KMS-11 (cell line): Measurements from ENCODE around the gene EIF5AL1.
"Not testable (repeated sequence)": the region's sequence is repeated elsewhere in the genome, so short reads cannot be mapped to it uniquely, and the experiment has no call there.

Experiments used
- H2AFZ ChIP-seq: fragments of 200-600 bp; sonication (generic); 2 replicates; pipeline ENCODE4 v1.6.1; 2016; ENCODE audit warnings: antibody characterized with exemption, mixed run types, low read depth
- H3K27ac ChIP-seq: fragments of 200-600 bp; sonication (generic); 2 replicates; pipeline ENCODE4 v1.6.1; 2016; ENCODE audit warnings: mild to moderate bottlenecking, mixed run types
- H3K27me3 ChIP-seq: fragments of 200-600 bp; sonication (generic); 2 replicates; pipeline ENCODE4 v1.6.1; 2017; ENCODE audit warnings: mild to moderate bottlenecking, low read depth, mixed run types, moderate library complexity; ENCODE audit not compliant: insufficient read depth
- H3K36me3 ChIP-seq: fragments of 200-600 bp; sonication (generic); 2 replicates; pipeline ENCODE4 v1.6.1; 2017; ENCODE audit warnings: mild to moderate bottlenecking, mixed run types; ENCODE audit not compliant: insufficient read depth
- H3K4me1 ChIP-seq: fragments of 200-600 bp; sonication (generic); 2 replicates; pipeline ENCODE4 v1.6.1; 2016; ENCODE audit warnings: mild to moderate bottlenecking, low read depth, mixed run types; ENCODE audit not compliant: poor library complexity, severe bottlenecking
- H3K4me2 ChIP-seq: fragments of 200-600 bp; sonication (generic); 2 replicates; pipeline ENCODE4 v1.7.0; 2016; ENCODE audit warnings: mild to moderate bottlenecking, mixed run types
- H3K4me3 ChIP-seq: fragments of 200-600 bp; sonication (generic); IDR thresholded peaks from 2 replicates; pipeline ENCODE4 v1.6.1; 2017; ENCODE audit warnings: low read depth, low read length, mixed read lengths; ENCODE audit not compliant: insufficient read depth
- H3K79me2 ChIP-seq: fragments of 200-600 bp; sonication (generic); 2 replicates; pipeline ENCODE4 v1.6.1; 2016; ENCODE audit warnings: low read depth, mixed run types; ENCODE audit not compliant: insufficient read depth
- H3K9ac ChIP-seq: fragments of 200-600 bp; sonication (generic); 2 replicates; pipeline ENCODE4 v1.6.1; 2016; ENCODE audit warnings: mild to moderate bottlenecking, mixed run types
- H4K20me1 ChIP-seq: fragments of 200-600 bp; sonication (generic); 2 replicates; pipeline ENCODE4 v1.6.1; 2016; ENCODE audit warnings: mild to moderate bottlenecking, mixed run types; ENCODE audit not compliant: insufficient read depth
- TF ChIP-seq, protein P1 (sequence below): fragments of 200-600 bp; sonication (generic); conservative IDR thresholded peaks from 2 replicates; pipeline ENCODE4 v1.6.1; 2017; ENCODE audit warnings: low read depth, mild to moderate bottlenecking, antibody characterized with exemption, low read length, moderate library complexity, mixed read lengths

The EIF5AL1 gene

DNA sequence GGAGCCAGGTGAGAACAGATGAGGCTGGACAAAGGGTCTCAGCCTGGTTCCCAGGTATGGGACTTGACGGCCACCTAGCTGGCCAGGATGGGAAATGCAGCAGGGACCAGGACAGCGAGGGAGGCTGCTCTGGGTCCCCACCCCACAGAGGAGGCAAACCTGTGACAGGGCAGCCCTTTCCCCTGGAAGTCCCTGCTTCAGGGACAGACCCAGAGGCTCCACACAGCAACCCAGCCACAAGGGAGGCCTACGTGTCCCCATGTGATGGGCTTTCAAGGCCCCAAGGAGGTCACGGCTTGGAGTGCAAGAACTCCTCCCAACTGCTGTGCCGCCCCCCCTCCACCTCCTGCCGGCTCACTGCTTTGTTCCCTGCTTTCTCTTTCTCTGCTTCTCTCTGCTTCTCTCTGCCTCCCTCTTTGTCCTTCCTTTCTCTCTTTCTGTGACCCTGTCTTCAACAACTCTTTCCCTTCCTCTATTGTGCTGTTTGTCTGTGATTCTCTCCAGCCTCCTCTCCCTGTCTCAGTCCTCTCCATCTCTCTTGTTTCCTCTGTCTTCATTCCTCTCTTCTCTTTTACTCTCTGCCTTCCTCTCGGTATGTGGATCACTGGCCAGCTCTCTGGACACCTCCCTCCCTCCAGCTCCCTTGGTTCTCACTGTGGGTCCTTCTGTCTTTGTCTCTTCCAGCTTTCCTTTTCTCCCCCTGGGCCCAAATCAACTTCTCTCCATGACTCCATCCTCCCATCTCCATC lies 9.6 kb upstream of the EIF5AL1 start:
- Histone ChIP-seq H3K9ac (no peak overlapping the region), H4K20me1 (no peaks in the 10 kb centered on the region), H3K36me3 (no peaks in the 10 kb centered on the region), H3K27me3 (no peaks in the 10 kb centered on the region), H3K4me3 (no peak overlapping the region), H3K4me1 (no peaks in the 10 kb centered on the region), H3K4me2 (no peak overlapping the region), H2AFZ (no peak overlapping the region), H3K27ac (no peak overlapping the region), H3K79me2 (no peaks in the 10 kb centered on the region)
- TF ChIP-seq, protein P1, sequence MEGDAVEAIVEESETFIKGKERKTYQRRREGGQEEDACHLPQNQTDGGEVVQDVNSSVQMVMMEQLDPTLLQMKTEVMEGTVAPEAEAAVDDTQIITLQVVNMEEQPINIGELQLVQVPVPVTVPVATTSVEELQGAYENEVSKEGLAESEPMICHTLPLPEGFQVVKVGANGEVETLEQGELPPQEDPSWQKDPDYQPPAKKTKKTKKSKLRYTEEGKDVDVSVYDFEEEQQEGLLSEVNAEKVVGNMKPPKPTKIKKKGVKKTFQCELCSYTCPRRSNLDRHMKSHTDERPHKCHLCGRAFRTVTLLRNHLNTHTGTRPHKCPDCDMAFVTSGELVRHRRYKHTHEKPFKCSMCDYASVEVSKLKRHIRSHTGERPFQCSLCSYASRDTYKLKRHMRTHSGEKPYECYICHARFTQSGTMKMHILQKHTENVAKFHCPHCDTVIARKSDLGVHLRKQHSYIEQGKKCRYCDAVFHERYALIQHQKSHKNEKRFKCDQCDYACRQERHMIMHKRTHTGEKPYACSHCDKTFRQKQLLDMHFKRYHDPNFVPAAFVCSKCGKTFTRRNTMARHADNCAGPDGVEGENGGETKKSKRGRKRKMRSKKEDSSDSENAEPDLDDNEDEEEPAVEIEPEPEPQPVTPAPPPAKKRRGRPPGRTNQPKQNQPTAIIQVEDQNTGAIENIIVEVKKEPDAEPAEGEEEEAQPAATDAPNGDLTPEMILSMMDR = no peak

DNA sequence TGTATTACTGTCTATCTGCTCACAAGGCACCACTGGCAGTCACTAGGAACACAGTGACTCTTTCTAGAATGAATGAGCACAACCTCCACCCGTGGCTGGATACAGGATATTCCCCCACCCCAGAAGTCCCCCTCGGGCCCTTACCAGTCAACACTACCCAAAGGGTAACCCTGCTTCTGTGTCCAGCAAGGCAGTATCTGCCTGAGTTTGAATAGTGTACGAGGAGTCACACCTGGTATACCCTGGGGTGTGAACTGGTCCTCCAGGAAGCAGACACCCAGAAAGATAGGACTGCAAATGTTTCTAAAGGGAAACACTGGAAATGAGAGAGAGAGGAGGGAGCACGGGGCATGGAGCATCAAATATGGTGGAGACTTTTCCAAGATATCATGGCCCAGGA lies 8.5 kb upstream of the EIF5AL1 start:
- not testable (repeated sequence) for H3K9ac ChIP-seq, H3K4me1 ChIP-seq, H3K79me2 ChIP-seq

DNA sequence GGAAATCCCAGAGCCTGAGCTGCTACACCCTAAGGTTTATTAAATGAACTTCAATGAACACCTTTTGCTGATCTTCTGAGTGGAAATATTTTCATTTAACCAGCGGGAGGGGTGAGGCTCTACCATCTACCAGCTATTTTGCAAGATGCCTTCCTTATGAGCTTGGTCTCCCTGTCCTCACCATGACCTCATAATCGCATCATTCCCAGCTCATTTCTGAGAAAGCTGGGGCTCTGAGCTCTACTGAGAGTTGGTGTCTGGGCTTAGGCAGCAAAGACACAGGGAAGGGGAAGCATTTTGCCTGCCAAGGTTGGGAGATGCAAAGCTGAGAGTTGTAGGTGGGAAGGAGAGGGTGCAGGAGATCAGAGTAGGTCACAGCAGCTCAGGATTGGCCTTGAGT lies 7.8 kb upstream of the EIF5AL1 start:
- not testable (repeated sequence) for H3K4me2 ChIP-seq, H3K27ac ChIP-seq, H4K20me1 ChIP-seq, H2AFZ ChIP-seq, H3K4me1 ChIP-seq, H3K27me3 ChIP-seq, H3K9ac ChIP-seq, H3K4me3 ChIP-seq, H3K79me2 ChIP-seq, H3K36me3 ChIP-seq

More for the DNA sequence above, 8.5 kb upstream of the EIF5AL1 start:
- H3K27me3 ChIP-seq, H4K20me1 ChIP-seq, H3K27ac ChIP-seq, H3K4me3 ChIP-seq, H2AFZ ChIP-seq, H3K4me2 ChIP-seq, H3K36me3 ChIP-seq: not testable (repeated sequence)

DNA sequence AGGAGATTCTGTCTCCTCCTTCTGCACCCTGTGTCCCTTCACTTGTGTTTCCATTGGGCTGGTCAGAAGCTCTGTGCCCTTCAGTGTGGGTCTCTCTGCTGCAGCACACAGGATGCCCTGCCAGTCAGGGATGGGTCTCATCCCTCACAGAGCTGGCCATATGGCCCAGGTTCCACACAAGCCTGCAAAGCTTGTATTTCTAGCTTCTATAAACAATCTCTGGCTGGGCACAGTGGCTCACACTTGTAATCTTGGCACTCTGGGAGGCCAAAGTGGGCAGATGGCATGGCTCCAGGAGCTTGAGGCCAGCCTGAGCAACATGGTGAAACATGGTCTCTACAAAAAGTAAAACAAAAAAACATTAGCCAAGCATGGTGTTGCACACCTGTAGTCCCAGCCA lies 7.0 kb upstream of the EIF5AL1 start:
- not testable (repeated sequence) for H3K79me2 ChIP-seq, H2AFZ ChIP-seq

DNA sequence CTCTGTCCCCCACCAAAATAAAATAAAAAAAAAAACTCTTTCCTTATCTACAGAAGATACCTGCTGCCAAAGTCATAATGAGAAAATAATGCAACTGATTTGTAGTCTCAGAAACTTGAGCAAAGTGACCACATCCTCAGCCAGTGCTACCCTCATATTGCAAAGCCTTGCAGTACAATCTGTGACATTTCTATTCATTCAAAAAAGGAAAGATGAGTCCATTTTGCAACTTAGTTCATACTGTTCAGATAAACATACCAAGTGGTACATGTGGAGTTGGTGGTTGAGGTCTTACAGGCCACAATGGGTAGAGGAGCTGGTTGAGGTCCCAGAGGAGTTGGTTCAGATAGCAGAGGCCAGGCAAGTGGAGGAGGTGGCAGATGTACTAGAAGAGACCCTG lies 6.5 kb upstream of the EIF5AL1 start:
- Histone ChIP-seq H3K9ac (no peak overlapping the region), H3K4me2 (no peak overlapping the region), H3K4me1 (no peaks in the 10 kb centered on the region), H3K4me3 (no peak overlapping the region), H3K27ac (no peak overlapping the region), H3K36me3 (no peaks in the 10 kb centered on the region), H3K27me3 (no peaks in the 10 kb centered on the region), H3K79me2 (no peaks in the 10 kb centered on the region), H2AFZ (no peak overlapping the region), H4K20me1 (no peaks in the 10 kb centered on the region)
- TF ChIP-seq, protein P1 = no peak

More for the DNA sequence above, 7.0 kb upstream of the EIF5AL1 start:
- not testable (repeated sequence) for H3K27ac ChIP-seq, H3K4me2 ChIP-seq, H3K27me3 ChIP-seq, H3K9ac ChIP-seq, H3K4me1 ChIP-seq, H4K20me1 ChIP-seq, H3K4me3 ChIP-seq, H3K36me3 ChIP-seq
